ENCODE data around the gene FAM20A.

The FAM20A gene

DNA sequence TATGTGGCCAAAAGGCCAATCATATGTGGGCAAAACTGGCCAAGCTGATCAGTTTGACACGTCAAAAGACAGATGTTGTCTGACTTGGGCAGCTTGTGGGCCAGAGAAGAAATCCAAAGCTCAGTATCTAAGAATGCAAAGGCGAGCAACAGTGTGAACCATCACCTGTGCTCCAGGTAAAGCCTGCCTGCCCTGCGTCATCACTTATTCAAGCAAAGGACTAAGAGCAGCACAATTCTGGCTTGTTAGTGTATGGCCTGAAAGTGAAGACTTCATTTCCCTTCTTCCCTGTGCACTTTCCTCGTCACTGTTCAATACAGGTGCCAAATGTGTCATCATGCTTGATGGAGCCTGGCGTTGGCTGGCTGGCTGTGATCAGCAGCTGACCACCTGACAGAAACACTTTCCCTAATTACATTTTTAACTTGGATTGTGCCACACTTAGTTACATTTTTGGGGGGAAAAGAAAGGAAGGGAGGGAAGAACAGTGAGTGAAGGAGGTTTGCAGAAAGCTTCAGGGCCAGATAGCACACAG lies 4.7 kb downstream of the FAM20A start:
- DNase-seq (ENCODE audit: low read depth): no peak
- TF ChIP-seq, protein P1, sequence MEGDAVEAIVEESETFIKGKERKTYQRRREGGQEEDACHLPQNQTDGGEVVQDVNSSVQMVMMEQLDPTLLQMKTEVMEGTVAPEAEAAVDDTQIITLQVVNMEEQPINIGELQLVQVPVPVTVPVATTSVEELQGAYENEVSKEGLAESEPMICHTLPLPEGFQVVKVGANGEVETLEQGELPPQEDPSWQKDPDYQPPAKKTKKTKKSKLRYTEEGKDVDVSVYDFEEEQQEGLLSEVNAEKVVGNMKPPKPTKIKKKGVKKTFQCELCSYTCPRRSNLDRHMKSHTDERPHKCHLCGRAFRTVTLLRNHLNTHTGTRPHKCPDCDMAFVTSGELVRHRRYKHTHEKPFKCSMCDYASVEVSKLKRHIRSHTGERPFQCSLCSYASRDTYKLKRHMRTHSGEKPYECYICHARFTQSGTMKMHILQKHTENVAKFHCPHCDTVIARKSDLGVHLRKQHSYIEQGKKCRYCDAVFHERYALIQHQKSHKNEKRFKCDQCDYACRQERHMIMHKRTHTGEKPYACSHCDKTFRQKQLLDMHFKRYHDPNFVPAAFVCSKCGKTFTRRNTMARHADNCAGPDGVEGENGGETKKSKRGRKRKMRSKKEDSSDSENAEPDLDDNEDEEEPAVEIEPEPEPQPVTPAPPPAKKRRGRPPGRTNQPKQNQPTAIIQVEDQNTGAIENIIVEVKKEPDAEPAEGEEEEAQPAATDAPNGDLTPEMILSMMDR (conservative IDR thresholded peaks at IDR 0.05; ENCODE audit: low read depth, low read length): no peak
- H3K4me3 ChIP-seq (ENCODE audit: low read length): no peak overlapping the region

DNA sequence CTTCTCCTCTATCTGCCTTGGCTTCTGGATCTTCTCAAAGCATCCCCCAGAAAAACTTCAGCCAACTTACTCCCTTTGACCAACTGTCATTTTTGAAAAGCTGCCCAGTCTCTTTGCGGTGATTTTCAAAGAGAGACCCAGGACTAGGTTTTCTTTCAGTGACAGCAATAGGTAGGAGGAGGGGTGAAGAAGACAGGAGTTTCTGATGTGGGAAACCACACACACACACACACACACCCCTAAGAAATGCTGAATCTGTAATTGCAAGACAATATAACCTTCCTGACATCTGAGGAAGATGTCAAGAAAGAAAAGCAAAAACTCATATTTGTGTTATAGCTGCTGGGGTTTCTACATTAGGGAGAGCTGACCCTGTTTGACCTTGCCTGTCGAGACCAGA lies 5.2 kb downstream of the FAM20A start:
- H3K4me3 ChIP-seq (ENCODE audit: low read length): no peak overlapping the region
- TF ChIP-seq, protein P1 (conservative IDR thresholded peaks at IDR 0.05; ENCODE audit: low read depth, low read length): no peak
- DNase-seq (ENCODE audit: low read depth): no peak

DNA sequence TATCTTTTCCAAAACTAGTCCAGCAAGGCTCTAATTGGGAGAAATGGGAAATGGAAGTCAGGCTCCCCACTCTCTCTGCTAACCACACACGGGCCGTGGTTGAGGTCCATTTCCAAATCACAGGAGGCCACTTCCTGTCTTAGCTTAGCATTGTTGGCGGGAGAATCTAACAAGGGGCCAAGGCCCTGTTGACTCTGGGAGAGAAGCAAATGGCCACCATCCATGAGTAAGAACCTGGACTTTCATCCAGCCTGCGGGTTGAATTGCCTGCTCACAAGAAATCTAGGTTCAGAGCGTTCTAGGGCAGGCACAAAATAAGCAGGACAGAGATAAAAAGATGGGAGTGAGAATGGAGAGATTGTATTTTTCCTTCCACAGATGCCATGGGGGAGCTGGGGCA lies 5.7 kb downstream of the FAM20A start:
- H3K4me3 ChIP-seq (ENCODE audit: low read length): no peak overlapping the region
- DNase-seq (ENCODE audit: low read depth): no peak
- TF ChIP-seq, protein P1 (conservative IDR thresholded peaks at IDR 0.05; ENCODE audit: low read depth, low read length): no peak

DNA sequence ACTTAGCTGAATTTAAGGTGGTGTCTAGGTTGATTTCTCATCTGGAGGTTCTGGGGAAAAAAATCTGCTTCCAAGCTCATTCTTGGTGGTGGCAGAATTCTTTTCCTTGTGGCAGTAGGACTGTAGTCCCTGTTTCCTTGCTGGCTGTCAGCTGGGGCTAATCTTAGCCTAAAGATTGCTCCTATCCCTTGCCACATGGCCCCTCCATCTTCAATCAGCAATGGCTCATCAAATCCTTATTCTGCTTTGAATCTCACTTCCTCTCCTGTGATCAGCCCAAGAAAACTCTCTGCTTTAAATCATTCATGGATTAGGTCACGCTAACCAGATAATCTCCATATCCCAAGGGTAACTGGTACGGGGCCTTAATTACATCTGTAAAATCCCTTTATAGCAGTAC lies 6.6 kb downstream of the FAM20A start:
- TF ChIP-seq, protein P1 (conservative IDR thresholded peaks at IDR 0.05; ENCODE audit: low read depth, low read length): no peak
- no peak for DNase-seq (ENCODE audit: low read depth)
- no peak overlapping the region for H3K4me3 ChIP-seq (ENCODE audit: low read length)

DNA sequence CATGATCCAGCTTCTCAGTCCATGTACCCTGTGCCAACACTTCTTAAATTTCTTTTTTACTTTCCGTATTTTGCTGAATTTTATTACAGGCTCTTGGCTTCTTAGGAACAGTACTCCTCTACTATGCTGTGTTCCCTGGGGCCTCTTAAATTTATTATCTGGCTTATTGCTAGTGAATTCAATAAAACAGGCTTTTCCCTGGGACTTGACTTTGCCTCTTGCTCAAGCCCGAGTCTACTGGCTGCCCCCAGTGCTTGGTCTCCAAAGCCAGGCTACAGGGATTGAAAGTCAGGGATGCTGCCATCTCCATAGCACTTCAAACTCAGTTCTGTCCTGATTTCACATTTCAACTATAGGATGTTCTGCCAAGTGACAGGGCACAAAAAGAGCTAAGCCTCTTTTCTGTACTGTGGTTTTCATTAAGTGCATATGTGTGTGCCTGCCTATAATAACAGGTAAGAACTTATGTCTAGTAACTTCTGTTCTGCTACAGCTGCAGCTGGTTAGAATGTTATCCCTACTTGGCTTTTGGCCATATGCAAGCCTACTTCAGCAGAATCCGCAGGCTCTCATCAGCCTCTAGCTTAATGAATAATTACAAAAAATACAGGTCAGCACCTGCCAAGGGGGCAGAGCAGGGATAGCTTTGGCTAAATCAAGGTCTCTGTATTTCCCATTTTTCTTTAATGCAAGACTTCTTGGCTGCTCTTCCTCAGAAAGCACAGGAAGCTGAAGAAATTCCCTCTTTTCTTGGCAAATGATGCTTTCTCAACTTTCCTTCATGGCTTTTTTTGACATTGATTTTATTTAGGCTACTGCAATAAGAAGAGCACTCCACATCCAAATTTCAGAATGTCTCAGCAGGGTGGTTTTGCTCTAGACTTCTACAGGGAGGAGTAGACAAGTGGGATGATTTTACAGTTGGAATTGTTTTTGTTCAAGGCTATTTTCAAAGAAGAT lies 8.2 kb downstream of the FAM20A start:
- TF ChIP-seq, protein P1 (conservative IDR thresholded peaks at IDR 0.05; ENCODE audit: low read depth, low read length): no peak
- no peak for DNase-seq (ENCODE audit: low read depth)
- H3K4me3 ChIP-seq (ENCODE audit: low read length): no peak overlapping the region

DNA sequence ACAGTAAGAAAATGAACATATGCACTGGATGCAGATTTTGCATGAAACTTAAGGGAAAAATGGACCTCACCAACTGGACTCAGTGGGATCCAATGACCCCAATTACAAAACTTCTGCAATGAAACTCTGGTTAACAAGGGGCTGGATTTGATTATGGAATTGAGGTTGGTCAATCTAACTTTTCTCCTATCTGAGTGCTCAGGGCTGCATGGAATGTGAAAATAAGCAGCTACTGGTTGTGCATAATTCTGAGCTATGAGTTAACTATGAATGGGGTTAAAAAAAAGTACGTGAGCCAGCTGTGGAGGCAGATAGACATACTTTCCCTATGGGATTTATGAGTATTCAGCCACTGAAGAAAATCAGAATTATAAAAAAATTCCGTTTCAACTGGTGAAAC lies 9.2 kb downstream of the FAM20A start:
- H3K4me3 ChIP-seq (ENCODE audit: low read length): no peak overlapping the region
- TF ChIP-seq, protein P1 (conservative IDR thresholded peaks at IDR 0.05; ENCODE audit: low read depth, low read length): no peak
- DNase-seq (ENCODE audit: low read depth): no peak

DNA sequence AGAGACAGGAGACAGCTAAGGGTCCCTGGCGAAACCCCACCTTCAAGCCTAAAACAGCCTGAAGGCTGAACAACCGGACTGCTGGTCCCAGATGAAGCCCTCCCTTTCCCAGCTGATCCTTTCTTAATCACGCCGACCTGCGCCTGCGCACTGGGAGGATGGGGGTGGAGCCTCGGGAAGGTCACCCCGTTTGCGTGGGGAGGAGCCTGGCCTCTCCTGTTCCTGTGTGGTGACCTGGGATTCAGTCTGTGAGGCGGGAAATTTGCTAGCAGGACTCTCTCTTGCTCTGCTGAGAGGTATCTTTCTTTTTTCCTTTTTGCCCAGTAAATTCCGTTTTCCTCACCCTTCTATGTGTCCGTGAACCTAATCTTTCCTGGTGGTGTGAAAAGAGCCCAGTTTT lies 9.6 kb downstream of the FAM20A start:
- TF ChIP-seq, protein P1 (conservative IDR thresholded peaks at IDR 0.05; ENCODE audit: low read depth, low read length): no peak
- DNase-seq (ENCODE audit: low read depth): no peak
- H3K4me3 ChIP-seq (ENCODE audit: low read length): no peak overlapping the region

Measured in retinal pigment epithelial cell (primary cell).